Inflammatory macrophage treated with lipopolysaccharide for 4 hours (primary cell): ENCODE measurements around the gene ORAI3.

ENCODE experiments used
- DNase-seq: peaks from one replicate; pipeline ENCODE4 v3.0.0-alpha.2; 2020

Gene ORAI3

DNA sequence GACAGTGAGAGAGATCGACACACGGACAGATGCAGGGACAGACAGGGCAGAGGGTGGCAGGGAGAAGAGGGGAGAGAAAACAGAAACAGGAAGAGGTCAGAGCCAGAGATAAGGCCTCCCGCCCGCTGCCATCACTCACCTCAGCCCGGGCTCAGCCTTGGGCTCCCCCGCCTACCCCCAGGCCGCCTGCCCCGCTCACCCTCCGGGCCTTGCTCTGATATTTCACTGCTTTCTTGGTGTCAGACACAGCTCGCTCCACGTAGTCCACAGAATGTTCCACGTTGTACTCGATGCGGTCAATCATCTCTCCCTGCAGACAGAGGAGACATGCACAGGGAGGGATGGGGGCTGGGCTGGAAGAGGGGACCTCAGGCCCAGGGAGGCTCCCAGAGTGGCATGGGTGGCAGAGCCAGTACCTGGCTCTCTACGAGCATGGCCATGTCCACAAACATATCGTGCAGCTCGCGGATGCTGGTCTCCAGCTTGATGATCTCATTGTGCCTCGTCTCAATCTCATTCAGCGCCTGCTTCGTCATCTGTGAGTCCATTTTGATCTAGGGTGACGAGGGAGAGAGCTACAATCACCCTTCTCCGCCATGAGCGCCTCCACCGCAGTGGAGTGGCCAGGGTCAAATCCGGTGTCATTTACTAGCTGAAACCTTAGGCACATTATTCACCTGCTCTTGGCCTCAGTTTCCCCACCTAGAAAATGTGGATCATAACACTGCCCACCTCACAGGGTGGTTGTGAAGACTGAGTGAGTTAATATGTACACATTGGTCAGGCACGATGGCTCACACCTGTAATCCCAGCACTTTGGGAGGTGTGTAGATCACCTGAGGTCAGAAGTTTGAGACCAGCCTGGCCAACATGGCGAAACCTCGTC lies 44.3 kb downstream of the ORAI3 start:
- DNase-seq = no peak

DNA sequence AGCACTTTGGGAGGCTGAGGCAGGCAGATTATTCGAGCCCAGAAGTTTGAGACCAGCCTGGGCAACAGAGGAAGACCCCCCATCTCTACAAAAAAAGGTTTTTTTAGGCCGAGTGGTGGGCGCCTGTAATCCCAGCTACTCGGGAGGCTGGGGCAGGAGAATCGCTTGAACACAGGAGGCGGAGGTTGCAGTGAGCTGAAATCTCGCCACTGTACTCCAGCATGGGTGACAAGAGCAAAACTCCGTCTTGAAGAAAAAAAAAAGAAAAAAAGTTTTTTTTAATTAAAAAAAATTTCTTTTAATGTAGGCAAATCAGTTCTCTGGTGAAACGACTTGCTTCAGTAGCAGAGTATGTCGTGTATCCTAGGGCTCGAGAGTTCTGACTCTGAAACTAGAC lies 47.1 kb downstream of the ORAI3 start:
- no peak for DNase-seq

DNA sequence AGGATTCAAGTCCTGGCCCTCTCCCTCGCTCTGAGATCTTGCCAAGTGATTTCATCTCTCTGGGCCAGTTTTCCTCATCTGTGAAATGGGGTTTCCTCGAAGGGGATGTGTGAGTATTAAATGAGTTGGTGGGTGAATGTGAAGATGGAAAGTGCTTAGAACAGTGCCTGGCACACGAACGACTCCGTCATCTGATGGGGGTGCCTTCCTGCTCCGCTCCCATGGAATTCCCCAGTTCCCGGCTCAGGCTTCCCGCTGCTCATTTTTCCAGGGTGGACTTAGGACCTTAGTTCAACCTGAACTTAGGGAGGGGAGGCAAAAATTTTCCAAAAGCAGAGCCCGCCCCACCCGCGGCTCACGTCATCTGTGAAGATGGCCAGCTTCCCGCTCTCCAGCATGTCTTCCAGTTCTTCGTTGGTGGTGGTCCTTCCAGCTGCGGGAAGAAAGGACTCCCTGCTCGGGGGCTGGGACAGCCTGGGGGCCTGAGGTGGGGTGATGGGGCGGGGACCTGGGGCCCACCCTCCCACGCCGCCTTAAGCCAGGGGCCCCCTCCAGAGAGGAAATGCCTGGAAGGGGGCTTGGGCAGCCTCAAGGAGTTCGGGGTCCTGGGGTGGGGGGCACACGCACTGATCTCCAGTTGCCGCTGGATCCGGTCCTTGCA lies 47.6 kb downstream of the ORAI3 start:
- no peak for DNase-seq

DNA sequence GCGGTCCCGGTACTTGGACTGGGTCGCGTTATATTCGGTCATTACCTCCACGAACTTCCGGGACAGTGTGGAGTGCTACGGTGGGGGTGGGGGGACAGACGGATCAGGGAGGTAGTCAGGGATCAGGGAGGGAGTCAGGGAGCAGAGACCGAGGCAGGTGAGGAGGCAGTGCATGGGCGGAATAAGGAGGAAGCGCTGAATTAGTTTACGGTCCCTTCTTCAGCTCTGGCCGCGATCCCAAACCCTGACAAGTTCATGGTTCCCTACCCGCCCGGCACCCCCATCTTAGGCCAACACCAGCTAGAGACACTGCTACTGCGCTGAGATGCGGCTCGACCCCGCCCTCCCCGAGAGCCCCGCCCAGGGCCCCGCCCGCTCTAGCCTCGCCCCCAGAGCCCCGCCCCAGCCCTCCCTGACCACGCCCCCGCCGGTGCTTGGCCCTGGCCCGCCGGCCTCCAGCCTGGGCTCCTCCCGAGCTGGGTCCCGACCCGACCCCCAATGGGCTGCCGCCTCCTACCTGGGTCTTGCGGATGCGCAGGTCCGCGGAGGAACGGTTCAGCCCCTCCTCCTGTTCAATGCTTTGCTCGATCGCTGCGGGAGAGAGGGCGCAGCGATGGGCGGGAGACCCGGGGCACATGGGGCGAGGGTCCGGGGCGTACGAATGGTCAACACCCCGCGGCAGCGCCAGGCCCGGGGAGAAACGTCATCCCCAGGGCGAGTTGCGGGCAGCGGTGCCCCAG lies 48.3 kb downstream of the ORAI3 start:
- DNase-seq = peak; percentile 87

DNA sequence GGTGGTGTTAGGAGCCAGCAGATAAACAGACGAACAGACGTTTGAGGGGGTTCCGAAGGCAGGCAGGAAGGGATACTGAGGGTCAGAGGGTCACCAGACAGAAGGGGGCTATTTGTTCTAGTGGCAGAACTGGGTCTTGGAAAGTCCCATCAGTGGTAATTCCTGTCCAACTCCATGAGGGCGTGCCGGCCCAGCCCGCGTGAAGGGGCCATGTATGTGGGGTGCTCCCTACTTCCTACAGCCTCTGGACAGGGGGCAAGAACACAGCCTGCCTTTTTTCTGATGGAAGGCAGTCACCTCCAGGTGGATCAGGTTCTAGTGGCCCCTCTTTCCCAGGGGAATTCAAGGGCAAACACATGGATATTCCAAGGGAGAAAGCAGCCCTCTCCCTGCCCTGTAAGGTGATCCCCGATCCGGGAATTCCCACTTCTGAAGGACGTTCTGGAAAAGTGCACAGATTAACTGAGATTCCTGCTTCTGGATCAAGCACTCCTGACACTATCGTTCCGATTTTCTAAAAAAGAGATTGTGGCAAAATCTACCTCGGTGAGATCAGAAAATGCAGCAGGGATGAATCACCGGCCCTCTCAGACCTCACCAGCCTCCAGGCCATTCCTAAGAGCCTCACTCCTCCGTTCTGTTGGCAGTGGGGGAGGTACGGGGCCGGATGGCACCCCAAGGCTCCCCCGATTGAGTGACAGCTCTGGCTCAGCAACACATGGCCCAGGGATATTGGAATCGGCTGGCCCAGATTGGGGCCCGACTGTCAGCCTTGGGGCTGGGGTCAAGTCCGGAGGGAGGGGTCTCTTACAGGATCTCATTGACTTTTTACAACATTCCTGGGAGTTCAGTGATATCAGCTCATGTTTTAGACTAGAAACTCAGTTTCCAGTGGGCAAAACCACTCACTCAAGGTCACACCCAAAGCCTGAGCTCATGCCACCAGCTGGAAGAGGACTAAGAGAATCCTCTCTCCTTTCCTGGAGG lies 49.1 kb downstream of the ORAI3 start:
- DNase-seq = no peak

DNA sequence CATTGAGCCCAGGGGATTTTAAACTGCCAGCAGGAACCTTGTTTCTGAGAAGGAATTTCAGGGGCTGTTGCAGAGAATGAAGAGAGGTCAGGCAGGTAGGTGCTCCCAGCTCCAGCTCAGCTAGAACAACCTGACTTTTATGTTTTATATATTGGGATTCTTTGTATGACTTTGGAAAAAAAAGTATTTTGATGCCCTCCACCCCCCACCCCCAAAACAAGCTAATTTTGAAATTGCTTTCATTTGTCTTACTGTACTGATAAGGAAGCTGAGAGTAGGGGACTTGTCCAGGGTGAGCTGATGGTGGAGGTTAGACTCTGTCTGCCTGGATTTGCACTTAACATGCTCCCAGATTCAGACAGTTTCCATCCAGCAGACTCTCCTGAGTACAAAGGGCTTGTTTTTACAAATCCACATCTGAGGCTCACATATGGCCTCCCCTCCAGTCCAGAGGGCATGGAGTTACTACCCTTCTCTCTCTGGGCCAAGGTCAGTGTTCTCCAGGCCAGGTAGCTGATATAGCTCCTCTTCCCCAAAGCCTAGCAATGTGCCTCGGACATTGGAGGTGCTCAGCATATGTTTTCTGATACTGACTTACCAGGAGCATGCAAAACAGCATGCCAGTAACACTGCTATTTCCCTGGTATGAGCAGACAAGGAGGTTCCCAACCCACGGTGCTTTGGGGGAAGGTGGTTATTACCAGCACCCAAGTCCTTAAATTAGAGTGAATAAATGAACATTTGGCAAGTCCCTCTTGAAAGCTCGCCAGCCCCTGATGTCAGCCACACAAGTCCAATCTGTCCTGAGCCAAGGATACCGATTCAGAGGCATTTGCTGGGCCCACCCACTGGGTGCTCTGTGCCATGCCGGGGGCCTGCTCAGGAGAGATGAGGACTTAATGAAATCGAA lies 50.2 kb downstream of the ORAI3 start:
- DNase-seq = no peak

DNA sequence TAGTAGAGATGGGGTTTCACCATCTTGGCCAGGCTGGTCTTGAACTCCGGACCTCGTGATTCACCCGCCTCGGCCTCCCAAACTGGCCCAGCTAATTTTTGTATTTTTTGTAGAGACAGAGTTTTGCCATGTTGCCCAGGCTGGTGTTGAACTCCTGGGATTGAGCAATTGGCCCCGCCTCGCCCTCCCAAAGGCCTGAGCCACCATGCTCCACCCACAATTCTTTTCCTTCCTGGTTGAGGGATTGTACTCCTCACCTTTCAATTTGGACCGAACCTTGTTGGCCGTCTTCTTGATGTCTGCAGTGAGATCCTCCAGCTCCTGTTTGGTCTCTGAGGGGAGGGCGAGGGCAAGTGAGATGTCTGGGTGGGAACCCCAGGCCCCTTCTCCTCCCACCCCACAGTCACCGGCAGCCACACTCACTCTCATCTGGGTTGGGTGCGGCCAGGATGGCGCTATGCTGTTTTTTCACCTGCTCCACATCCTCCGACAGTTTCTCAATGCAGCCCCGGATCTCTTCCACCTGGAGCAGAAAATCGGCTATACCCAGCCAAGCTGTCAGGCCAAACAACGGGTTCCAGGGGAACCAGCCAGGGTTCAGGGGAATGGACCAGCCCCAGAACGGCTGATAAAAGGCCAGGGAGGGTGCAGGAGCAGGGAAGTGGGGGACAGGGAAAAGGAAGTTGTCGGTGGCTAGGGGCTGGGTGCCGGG lies 52.0 kb downstream of the ORAI3 start:
- DNase-seq = peak; percentile 37

DNA sequence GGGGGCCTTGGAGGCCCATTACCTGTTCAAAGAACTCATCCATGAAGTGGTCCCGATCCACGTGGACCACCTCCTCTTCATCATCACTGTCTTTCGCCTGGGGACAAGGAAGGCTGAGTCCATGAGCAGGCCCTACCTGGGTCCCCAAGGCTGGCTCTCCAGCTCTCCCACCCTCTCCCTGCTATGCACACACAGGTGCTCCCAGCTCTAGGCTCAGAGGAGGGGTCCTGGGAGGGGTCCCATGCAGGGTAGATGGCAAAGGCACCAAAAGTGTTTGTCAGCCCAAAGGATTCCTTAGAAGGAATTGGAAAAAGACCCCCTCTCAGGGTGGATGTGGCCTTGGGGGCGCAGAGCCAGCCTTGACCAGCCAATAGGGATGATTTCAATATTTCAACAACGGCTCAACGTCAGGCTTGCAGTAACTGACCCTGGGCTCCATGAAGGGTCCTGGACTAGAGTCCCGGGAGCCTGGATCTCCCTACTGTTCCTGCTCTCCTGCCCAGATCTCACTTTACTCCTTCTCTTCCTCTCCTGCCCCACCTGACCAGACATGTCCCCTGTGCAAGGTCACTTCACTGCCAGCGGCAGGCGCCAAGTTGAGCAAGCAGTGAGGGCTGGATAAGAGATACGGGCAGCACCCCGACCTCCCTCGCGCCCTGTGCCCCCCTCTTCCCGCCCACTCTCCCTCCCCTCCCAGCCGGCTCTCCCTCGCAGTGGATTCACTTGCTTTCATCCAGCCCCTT lies 52.8 kb downstream of the ORAI3 start:
- no peak for DNase-seq

DNA sequence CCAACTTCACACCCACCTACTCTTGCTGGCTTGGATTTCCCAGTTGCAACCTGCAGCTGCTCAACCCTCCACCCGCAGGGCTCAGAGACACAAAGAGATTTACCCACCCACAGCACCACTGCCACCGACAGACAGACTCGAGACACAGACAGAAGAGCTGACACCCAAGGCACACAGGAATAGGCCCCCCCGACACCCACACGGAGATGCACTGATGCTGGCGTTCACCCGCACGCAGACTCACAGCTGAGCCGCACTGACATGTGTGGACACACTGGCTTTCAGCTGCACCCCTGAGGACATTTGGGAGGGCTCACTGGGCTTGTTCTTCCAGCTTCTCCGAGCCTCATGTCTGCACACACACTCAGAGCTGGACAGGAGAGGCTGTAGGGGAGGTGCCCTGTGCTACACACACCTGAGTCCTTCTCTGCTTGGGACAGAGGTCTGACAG lies 53.4 kb downstream of the ORAI3 start:
- no peak for DNase-seq

DNA sequence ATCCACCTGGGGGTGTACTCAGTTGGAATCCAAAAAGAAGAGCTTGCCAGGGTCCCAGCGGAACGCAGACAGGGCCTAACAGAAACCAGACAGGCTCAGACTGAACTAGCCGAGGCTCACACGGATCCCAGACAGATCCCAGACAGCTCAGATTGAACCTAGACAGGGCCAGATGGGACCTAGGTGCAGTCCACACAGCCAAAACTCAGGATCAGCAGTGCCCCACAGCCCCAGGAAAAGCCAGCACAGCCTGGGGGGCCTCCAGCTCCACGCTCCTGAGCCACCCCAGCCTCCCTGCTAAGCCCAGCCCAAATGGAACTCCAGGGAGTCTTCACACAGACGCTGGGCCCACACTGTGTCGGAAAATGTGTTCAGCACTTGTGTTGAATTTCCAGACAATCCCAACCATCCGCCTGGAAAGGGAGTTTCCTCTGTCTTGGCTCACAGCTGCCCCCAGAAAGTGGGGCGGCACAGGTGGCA lies 54.0 kb downstream of the ORAI3 start:
- no peak for DNase-seq

DNA sequence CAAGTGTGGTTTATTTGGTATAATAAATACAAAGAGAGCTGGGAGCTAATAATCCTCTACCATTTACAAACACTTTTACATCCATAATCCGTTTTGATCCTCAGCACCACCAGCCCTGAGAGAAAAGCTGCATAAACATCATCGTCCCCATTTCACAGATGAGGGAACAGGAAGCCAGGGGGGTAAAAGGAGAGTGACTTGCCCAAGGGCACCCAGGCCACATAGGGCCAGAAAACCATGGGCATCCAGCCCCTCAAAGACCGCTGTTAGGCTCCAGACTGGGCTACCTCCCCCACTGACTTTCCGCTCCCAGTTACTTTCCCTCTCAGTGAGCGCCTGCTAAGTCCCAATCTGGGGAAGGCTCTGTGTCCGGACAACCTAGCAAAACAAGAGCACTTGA lies 54.9 kb downstream of the ORAI3 start:
- no peak for DNase-seq
